NK-92 treated with Interleukin-12 subunit alpha and Interleukin-12 subunit beta, amount 100 ng/mL, for 24 hours (cell line): ENCODE measurements around the gene OXTR.

ENCODE experiments used
- DNase-seq: peaks from one replicate; lab custom pipeline; 2025; lab: John Stamatoyannopoulos, UW

The OXTR gene

DNA sequence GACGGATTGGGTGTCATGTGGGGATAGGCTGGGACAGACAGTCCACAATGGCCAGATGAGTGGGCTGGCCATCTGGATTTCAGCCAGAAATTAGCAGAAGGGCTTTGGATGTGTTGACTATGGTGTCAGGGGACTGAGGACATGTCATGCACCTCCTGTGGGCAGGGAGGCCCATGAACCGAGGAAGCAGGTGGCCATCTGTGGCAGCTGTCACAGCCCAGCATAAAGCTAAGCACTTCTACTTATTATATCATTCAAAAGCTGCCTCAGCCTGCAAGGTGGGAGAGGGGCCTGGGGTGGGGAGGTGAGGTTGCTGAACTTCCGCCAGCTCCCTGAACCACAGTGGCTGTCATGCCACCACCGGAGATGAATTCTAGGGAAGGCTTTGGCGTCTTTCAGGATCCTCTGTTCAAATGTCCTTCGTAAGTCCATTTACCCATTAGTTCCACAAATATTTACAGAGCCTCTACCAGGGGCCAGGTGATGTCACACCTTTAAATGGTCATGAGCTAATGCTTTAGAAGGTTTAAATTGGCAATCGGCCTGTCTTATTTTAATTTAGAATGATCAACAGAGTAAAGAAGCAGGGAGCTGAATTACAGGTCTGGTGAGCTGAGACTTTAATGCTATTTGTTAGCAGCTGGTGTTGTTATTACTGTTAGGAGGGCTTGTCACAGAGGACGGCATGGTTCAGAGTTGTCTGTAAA is 59.5 kb downstream of the OXTR start:
- no peak for DNase-seq

DNA sequence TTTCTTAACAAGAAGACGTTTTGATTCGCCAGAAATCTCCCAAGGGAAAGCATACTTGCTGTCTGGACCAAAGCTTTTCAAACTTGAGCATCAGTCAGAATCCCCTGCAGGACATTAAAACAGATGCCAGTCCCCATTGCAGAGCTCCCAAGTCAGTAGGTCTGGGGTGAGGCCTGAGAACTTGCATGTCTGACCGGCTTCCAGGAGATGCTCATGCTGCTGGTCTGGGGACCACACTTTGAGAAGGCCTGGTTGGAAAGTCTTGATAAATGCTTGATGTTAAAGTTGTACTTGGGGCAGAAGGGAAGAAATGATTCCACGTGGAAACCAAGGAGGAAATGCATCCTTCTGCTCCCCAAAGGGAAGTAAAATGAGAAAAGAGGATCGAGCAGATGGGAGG is 60.1 kb downstream of the OXTR start:
- no peak for DNase-seq

DNA sequence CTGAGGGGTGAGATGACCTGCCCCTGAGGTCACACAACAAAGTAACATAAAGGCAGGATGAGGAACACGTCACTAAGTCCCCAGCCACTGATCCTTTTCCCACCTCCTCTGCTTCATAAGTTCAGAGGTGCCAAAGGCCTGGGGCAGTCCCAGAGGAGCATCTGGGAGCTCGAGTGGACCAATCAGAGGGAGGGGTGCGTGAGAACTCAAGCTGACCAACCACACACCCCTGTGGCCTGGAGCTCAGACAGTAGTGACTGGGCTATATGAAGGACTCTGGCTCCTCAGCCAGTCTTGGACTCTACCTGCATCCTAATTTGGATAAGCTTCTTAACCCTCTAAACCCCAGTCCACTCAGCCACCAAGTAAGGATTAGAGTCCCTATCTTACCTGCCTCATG is 63.8 kb downstream of the OXTR start:
- DNase-seq: no peak

DNA sequence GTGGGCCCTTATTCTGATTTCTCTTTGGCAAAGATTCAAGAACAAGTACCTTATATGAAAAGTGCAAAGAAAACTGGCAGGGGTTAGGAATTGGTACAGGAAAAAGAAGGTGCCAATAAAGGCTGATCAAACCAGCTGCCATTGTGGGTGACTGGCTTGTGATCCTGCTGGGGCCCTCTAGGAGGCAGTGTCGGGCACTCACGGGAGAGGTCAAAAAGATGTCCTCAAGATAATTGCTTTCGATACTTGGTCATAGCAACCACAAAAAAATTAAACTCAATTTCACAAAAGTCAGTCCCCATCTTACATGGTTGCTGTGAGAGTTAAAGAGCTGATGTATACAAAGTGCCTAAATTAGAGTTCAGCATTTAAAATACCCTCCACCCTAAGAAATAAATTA is 66.9 kb downstream of the OXTR start:
- no peak for DNase-seq
